SK-N-MC (cell line): ENCODE results near the gene CPXM2.

Source experiments
- EZH2 ChIP-seq: fragments of 200-600 bp; sonication (generic); IDR thresholded peaks from one replicate; pipeline ENCODE4 v1.6.1; 2017; ENCODE audit warnings: antibody characterized with exemption
- POLR2AphosphoS5 ChIP-seq: IDR thresholded peaks from 2 replicates; pipeline ENCODE4 v1.6.1; 2012; ENCODE audit warnings: mild to moderate bottlenecking, low read depth, low read length, borderline replicate concordance

DNA sequence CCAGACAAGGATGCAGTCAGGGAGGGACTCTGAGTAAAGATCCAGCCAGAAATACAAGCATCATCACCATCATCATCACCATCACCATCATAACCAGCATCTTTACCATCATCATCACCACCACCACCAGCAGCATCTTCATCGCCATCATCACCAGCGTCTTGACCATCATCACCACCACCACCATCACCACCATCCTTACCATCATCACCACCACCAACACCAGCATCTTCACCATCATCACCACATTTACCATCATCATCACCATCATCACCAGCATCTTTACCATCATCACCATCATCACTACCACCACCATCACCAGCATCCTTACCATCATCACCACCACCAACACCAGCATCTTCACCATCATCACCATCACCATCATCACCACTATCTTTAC is 44.1 kb upstream of the CPXM2 start:
- TF ChIP-seq POLR2AphosphoS5 (no peak), EZH2 (no peak)
